ENCODE results near the gene CHKB. TPM values are rescaled to one million over a fixed set of nuclear protein-coding genes. Genes with fewer than 3 reads are reported as not detected.

The CHKB gene, protein sequence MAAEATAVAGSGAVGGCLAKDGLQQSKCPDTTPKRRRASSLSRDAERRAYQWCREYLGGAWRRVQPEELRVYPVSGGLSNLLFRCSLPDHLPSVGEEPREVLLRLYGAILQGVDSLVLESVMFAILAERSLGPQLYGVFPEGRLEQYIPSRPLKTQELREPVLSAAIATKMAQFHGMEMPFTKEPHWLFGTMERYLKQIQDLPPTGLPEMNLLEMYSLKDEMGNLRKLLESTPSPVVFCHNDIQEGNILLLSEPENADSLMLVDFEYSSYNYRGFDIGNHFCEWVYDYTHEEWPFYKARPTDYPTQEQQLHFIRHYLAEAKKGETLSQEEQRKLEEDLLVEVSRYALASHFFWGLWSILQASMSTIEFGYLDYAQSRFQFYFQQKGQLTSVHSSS
- 10 to 100 TPM; 76.2 to 76.3 TPM for total RNA-seq

GRCh38 chr22:50582493-50583293 is at the start of gene CHKB:
TSS of gene CHKB (minus strand) at chr22:50582849. CDS start at chr22:50582781, 68 bp downstream.
- Mint-ChIP-seq H3K27me3 (no peaks in the 10 kb centered on the region), H3K9me3 (no peaks in the 10 kb centered on the region), H3K27ac (peak within 1 kb of the TSS; percentile 87), H3K36me3 (peaks cover 5% of the 10 kb centered on the region), H3K4me1 (ENCODE audit: low read depth) (peaks cover 21% of the 10 kb centered on the region), H3K4me3 (peak within 1 kb of the TSS; percentile 94)
- POLR2A ChIA-PET: interaction anchor here (0.6 to 2.4 kb wide), 11 partner anchors 17 to 74 kb away, joined by 3 to 13 read pairs (median 5); partner anchors contain the start of genes MAPK8IP2, SCO2, SYCE3 and TYMP
- CTCF ChIA-PET: interaction anchor here (1.2 to 2.8 kb wide), 7 partner anchors 20 to 109 kb away, joined by 3 to 17 read pairs (median 5); partner anchors contain the start of genes SCO2 and SYCE3
- intact Hi-C loops (cut with micrococcal nuclease): loop anchor here (1.0 to 2.0 kb wide), 5 partner anchors 19 to 74 kb away; partner anchors contain the start of genes NCAPH2 and TYMP
- DNase-seq: peak; percentile 99

DNA sequence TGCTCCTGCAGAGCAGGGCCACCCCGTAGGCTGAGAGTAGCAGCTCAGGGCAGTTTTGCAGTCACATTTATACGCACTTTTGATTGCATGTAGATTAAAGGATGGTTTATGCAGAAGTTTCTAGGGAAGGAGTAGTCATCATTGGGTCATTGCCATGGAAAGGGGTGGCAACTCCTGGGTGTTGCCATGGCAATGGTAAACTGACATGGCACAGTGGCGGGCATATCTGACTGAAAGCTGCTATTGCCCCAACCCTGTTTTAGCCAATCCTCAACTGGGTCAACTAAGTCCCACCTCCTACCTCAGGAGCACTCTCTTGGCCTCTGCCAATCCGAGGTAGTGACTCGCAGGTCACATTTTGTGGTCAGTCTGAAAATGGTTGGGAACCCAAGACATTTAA is 47.7 kb upstream of the CHKB start:
- H3K4me3 Mint-ChIP-seq: no peak overlapping the region
- CTCF ChIA-PET: interaction anchor here (0.7 to 1.5 kb wide), 2 partner anchors 9 to 10 kb away, joined by 4 read pairs; no protein-coding TSS in a partner anchor
- POLR2A ChIA-PET: no interaction called here
- peaks cover 2% of the 10 kb centered on the region for H3K36me3 Mint-ChIP-seq
- no peaks in the 10 kb centered on the region for H3K9me3 Mint-ChIP-seq
- H3K4me1 Mint-ChIP-seq (ENCODE audit: low read depth): peaks cover 19% of the 10 kb centered on the region
- H3K27ac Mint-ChIP-seq: no peak overlapping the region
- intact Hi-C loops (cut with micrococcal nuclease): no loop called here
- no peak for DNase-seq
- H3K27me3 Mint-ChIP-seq: no peaks in the 10 kb centered on the region

- CTCF ChIA-PET: interaction anchor here (0.8 to 1.4 kb wide), 3 partner anchors 62 to 103 kb away, joined by 4 to 6 read pairs (median 5); partner anchors contain the start of genes SCO2 and SYCE3
- POLR2A ChIA-PET: interaction anchor here (1.4 kb wide), 1 partner anchor 103 kb away, joined by 5 read pairs; the partner anchor contains the start of gene SCO2
- peaks cover 2% of the 10 kb centered on the region for H3K36me3 Mint-ChIP-seq
- H3K4me3 Mint-ChIP-seq: peak overlapping the region; percentile 88
- H3K4me1 Mint-ChIP-seq (ENCODE audit: low read depth): peaks cover 19% of the 10 kb centered on the region
- peak; percentile 24 for DNase-seq
- H3K27me3 Mint-ChIP-seq: no peaks in the 10 kb centered on the region
- peak overlapping the region; percentile 57 for H3K27ac Mint-ChIP-seq
- no peaks in the 10 kb centered on the region for H3K9me3 Mint-ChIP-seq
- intact Hi-C loops (cut with micrococcal nuclease): loop anchor here (1.0 kb wide), 1 partner anchor 63 kb away; no protein-coding TSS in a partner anchor
Measured at GRCh38 chr22:50628543-50629134, 46.0 kb upstream of the CHKB start.

DNA sequence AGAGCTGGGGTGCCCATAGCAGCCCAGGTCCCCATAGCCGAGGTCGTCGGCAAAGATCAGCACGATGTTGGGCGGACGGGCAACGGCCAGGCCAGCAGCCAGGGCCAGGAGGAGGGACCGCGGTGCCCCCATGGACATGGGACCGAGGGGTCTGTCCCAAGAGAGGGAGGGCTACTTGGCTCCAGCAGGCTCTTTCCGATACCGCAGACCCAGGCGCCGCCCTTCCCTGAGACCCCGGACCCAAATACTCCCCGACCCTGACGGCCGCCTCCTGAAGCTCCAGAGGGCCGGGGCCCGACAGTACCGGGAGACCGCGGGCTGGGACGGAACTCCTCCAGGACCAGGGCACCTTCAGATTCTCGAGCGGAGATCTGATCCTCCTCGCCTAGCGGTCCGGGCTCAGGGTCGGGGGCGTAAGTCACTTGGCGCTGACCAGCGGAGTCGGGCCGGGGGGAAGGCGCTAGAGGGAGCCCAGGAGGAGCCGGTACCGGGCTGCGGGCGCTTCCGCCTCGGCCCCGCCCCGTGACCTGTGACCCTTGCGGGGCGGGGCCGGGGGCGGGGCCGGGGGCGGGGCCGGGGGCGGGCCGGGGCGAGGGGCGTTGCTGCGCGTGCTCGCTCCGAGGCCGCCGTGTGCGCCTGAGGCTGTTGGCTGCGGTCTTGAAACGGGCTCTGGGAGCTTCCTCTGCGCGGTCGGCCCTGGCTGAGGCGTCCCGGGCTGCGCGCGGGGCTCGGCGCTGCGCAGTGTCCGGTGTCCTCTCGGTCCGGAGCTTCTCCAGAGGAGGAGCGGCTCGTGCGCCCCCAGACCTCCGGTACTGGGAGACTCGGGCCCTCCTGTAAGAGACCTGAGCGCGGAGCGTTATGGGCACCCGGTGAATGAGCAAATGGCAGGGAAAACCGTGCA is 45.2 kb upstream of the CHKB start, which contains the start of gene ARSA:
ARSA (minus strand) TSS at position 511 of the 901 bp plus-strand sequence; CDS start at position 138, 373 bp downstream.
- Mint-ChIP-seq H3K27me3 (no peaks in the 10 kb centered on the region), H3K4me1 (ENCODE audit: low read depth) (peaks cover 21% of the 10 kb centered on the region)

GRCh38 chr22:50626850-50627641 is 44.4 kb upstream of the CHKB start:
- Mint-ChIP-seq H3K4me1 (ENCODE audit: low read depth) (peaks cover 30% of the 10 kb centered on the region), H3K27me3 (no peaks in the 10 kb centered on the region), H3K36me3 (peaks cover 2% of the 10 kb centered on the region), H3K27ac (peak overlapping the region; percentile 69), H3K4me3 (peak overlapping the region; percentile 79), H3K9me3 (no peaks in the 10 kb centered on the region)
- POLR2A ChIA-PET: interaction anchor here (0.9 to 1.4 kb wide), 3 partner anchors 76 to 119 kb away, joined by 3 to 5 read pairs (median 3); partner anchors contain the start of genes LMF2, NCAPH2 and SCO2
- DNase-seq: peak; percentile 37
- CTCF ChIA-PET: interaction anchor here (1.1 to 1.4 kb wide), 5 partner anchors 15 to 88 kb away, joined by 3 to 4 read pairs (median 3); no protein-coding TSS in a partner anchor
- intact Hi-C loops (cut with micrococcal nuclease): no loop called here

More for the DNA sequence above, 45.2 kb upstream of the CHKB start, which contains the start of gene ARSA:
- peak; percentile 85 for DNase-seq
- peak within 1 kb of the TSS; percentile 88 for H3K4me3 Mint-ChIP-seq
- H3K27ac Mint-ChIP-seq: peak within 1 kb of the TSS; percentile 69
- POLR2A ChIA-PET: interaction anchor here (0.9 to 1.4 kb wide), 3 partner anchors 77 to 120 kb away, joined by 3 to 5 read pairs (median 3); partner anchors contain the start of genes LMF2, NCAPH2 and SCO2
- CTCF ChIA-PET: interaction anchor here (0.8 to 1.4 kb wide), 6 partner anchors 14 to 102 kb away, joined by 3 to 6 read pairs (median 4); partner anchors contain the start of genes SCO2 and SYCE3
- no peaks in the 10 kb centered on the region for H3K9me3 Mint-ChIP-seq
- intact Hi-C loops (cut with micrococcal nuclease): loop anchor here (1.0 kb wide), 1 partner anchor 63 kb away; no protein-coding TSS in a partner anchor
- H3K36me3 Mint-ChIP-seq: peaks cover 2% of the 10 kb centered on the region

DNA sequence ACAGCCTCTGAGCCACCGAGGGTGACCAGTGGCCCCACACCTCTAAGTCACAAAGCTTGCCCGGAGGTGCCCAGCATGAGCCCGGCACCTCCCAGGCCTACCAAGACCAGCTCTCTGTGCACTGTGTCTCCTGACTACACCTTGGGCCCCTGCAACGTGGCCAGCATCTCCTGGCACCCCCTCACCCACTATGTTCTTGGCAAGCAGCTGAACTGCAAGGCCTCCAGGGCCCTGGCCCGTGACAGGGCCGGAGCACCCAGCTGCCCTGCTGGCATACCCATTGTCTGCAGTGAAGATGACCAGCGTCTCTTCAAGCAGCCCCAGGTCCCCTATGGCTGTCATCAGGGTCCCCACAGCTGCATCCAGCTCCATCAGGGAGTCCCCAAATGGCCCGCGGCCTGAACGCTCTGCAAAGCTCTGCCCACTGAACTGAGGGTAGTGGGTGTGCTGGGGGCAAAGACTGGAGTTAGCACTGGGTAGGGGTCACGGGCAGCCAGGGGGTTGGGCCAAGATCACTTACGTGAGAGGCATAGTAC is 43.7 kb upstream of the CHKB start:
- Mint-ChIP-seq H3K4me1 (ENCODE audit: low read depth) (peaks cover 36% of the 10 kb centered on the region), H3K27ac (no peak overlapping the region), H3K27me3 (no peaks in the 10 kb centered on the region), H3K9me3 (no peaks in the 10 kb centered on the region), H3K36me3 (peaks cover 2% of the 10 kb centered on the region), H3K4me3 (peak overlapping the region; percentile 68)
- DNase-seq: no peak
- ChIA-PET POLR2A (interaction anchor here (0.6 kb wide), 1 partner anchor 37 kb away, joined by 3 read pairs; no protein-coding TSS in a partner anchor), CTCF (interaction anchor here (1.2 to 1.4 kb wide), 2 partner anchors 16 to 87 kb away, joined by 3 to 4 read pairs; no protein-coding TSS in a partner anchor)
- intact Hi-C loops (cut with micrococcal nuclease): no loop called here

- CTCF ChIA-PET: interaction anchor here (1.4 kb wide), 1 partner anchor 86 kb away, joined by 4 read pairs; no protein-coding TSS in a partner anchor
Measured at GRCh38 chr22:50625568-50626313, 43.1 kb upstream of the CHKB start.

DNA sequence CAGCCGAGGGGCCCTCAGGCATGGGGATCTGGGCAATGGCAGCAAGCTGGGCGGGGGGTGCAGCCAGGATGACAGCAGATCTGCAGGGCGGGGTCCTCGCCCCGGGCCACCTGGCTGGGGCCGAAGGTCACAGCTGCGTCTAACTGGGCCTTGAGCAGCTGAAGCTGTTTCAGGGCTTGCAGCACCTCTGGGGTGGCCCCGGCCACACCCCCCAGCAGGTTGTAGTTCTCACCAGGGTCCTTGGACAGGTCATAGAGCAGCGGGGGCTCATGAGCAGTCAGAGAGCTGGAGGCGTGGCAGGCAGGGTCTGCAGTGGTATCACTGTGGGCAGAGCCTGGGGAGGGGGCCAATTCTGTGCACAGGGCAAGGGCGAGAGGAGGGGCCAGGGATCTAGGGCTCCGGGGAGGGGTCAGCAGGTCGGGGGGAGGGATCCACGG is 42.5 kb upstream of the CHKB start:
- no peak for DNase-seq
- ChIA-PET POLR2A (no interaction called here), CTCF (no interaction called here)
- intact Hi-C loops (cut with micrococcal nuclease): no loop called here
- Mint-ChIP-seq H3K36me3 (peaks cover 2% of the 10 kb centered on the region), H3K27me3 (no peaks in the 10 kb centered on the region), H3K9me3 (no peaks in the 10 kb centered on the region), H3K4me3 (no peak overlapping the region), H3K27ac (no peak overlapping the region), H3K4me1 (ENCODE audit: low read depth) (peaks cover 45% of the 10 kb centered on the region)

More at GRCh38 chr22:50625568-50626313, 43.1 kb upstream of the CHKB start:
- no peak overlapping the region for H3K4me3 Mint-ChIP-seq
- H3K4me1 Mint-ChIP-seq (ENCODE audit: low read depth): peaks cover 43% of the 10 kb centered on the region
- no peak for DNase-seq
- H3K27me3 Mint-ChIP-seq: no peaks in the 10 kb centered on the region
- H3K27ac Mint-ChIP-seq: no peak overlapping the region
- peaks cover 2% of the 10 kb centered on the region for H3K36me3 Mint-ChIP-seq
- intact Hi-C loops (cut with micrococcal nuclease): no loop called here
- H3K9me3 Mint-ChIP-seq: no peaks in the 10 kb centered on the region
- POLR2A ChIA-PET: interaction anchor here (0.6 kb wide), 1 partner anchor 37 kb away, joined by 3 read pairs; no protein-coding TSS in a partner anchor
